B cell (primary cell): Measurements from ENCODE around the gene KIF4B. TPM values are rescaled to one million over a fixed set of nuclear protein-coding genes. Genes with fewer than 3 reads are reported as not detected.
"Not testable (repeated sequence)": the region's sequence is repeated elsewhere in the genome, so short reads cannot be mapped to it uniquely, and the experiment has no call there.

ENCODE experiments used
- ATAC-seq: fragments of 200-7000 bp; cut with Tn5 transposase; one replicate; pipeline ENCODE4 v1.10.0; 2021; ENCODE audit warnings: low read depth, mild to moderate bottlenecking, moderate number of reproducible peaks, moderate library complexity
- CTCF ChIA-PET: fragments of 350-600 bp; sonication (Branson Sonifier 250); formaldehyde crosslinking; loops from one replicate; lab custom pipeline; 2021; ENCODE audit warnings: antibody characterized with exemption, inconsistent platforms; lab: Charles Lee
- POLR2A ChIA-PET: fragments of 350-600 bp; sonication (Branson Sonifier 250); formaldehyde crosslinking; loops from one replicate; lab custom pipeline; 2021; ENCODE audit warnings: antibody characterized with exemption; lab: Charles Lee
- DNase-seq: peaks from one replicate; pipeline ENCODE4 v3.0.0; 2013
- H2AFZ ChIP-seq: 2 replicates; pipeline ENCODE4 v1.6.1; 2012; ENCODE audit warnings: mild to moderate bottlenecking, low read depth, low read length; ENCODE audit not compliant: insufficient read depth, poor library complexity, severe bottlenecking
- H3K27ac ChIP-seq, 2 donors: 1 replicate in 1 of 2; 2 replicates in 1 of 2; pipeline ENCODE4 v1.5.1; 2012 to 2013; ENCODE audit warnings: low read length in 2 of 2, mild to moderate bottlenecking in 2 of 2, moderate library complexity in 1 of 2
- H3K27me3 ChIP-seq, 4 experiments: fragments of 200-600 bp in 1 of 4; sonication (generic) in 1 of 4; replicated peaks in 1 of 4; 1 replicate in 2 of 4; 2 replicates in 2 of 4; pipeline versions ENCODE4 v1.6.1 to v1.7.0; 2013 to 2016; ENCODE audit warnings: low read length in 3 of 4, mild to moderate bottlenecking in 2 of 4, mixed read lengths in 1 of 4, moderate library complexity in 1 of 4; ENCODE audit not compliant: insufficient read depth in 4 of 4, control insufficient read depth in 3 of 4; ENCODE audit errors: control extremely low read depth in 1 of 4
- H3K36me3 ChIP-seq, 2 experiments: replicated peaks in 1 of 2; 1 replicate in 1 of 2; 2 replicates in 1 of 2; pipeline versions ENCODE4 v1.6.1 to v1.7.1; 2013; ENCODE audit warnings: low read length in 1 of 2; ENCODE audit not compliant: insufficient read depth in 2 of 2, control insufficient read depth in 1 of 2; ENCODE audit errors: control extremely low read depth in 1 of 2, extremely low read depth in 1 of 2
- H3K4me1 ChIP-seq, 2 donors: fragments of 200-600 bp in 1 of 2; sonication (generic) in 1 of 2; 1 replicate in 1 of 2; 2 replicates in 1 of 2; pipeline versions ENCODE4 v1.5.1 to v1.6.1; 2013 to 2017; ENCODE audit warnings: low read length in 2 of 2; ENCODE audit not compliant: control insufficient read depth in 2 of 2, insufficient read depth in 2 of 2
- H3K4me2 ChIP-seq: replicated peaks from 2 replicates; pipeline ENCODE3; 2012; ENCODE audit warnings: mild to moderate bottlenecking, low read depth, low read length; ENCODE audit not compliant: poor library complexity, severe bottlenecking
- H3K4me3 ChIP-seq, 5 experiments: fragments of 200-600 bp in 1 of 5; sonication (generic) in 1 of 5; 1 replicate in 3 of 5; 2 replicates in 2 of 5; pipeline versions ENCODE4 v1.5.1 to v1.7.0; 2011 to 2016; ENCODE audit warnings: low read length in 4 of 5, mild to moderate bottlenecking in 4 of 5, low read depth in 2 of 5, control low read depth in 1 of 5, moderate library complexity in 1 of 5; ENCODE audit not compliant: insufficient read depth in 1 of 5; ENCODE audit errors: control extremely low read depth in 1 of 5, extremely low read depth in 1 of 5
- H3K79me2 ChIP-seq: fragments of 200-600 bp; sonication (generic); one replicate; pipeline ENCODE4 v1.6.0; 2016; ENCODE audit warnings: low read length; ENCODE audit not compliant: control insufficient read depth, insufficient read depth
- H3K9ac ChIP-seq: fragments of 200-600 bp; sonication (generic); 2 replicates; pipeline ENCODE4 v1.6.1; 2017; ENCODE audit warnings: mild to moderate bottlenecking, low read length, moderate library complexity
- H3K9me3 ChIP-seq, 3 donors: one replicate each; pipeline versions ENCODE4 v1.6.1 to v1.7.1; 2013; ENCODE audit warnings: low read length in 2 of 3; ENCODE audit not compliant: control insufficient read depth in 2 of 3, insufficient read depth in 1 of 3; ENCODE audit errors: control extremely low read depth in 1 of 3
- H4K20me1 ChIP-seq: 2 replicates; pipeline ENCODE4 v1.6.0; 2012; ENCODE audit warnings: mild to moderate bottlenecking, low read length; ENCODE audit not compliant: insufficient read depth, control insufficient read depth, poor library complexity, severe bottlenecking
- H3K27ac Mint-ChIP-seq: one replicate; pipeline ENCODE4 v1.8.0; 2021; ENCODE audit warnings: mixed read lengths
- H3K27me3 Mint-ChIP-seq: one replicate; pipeline ENCODE4 v1.8.0; 2021; ENCODE audit warnings: mixed read lengths
- H3K4me1 Mint-ChIP-seq: one replicate; pipeline ENCODE4 v1.8.0; 2021; ENCODE audit warnings: mixed read lengths
- H3K4me3 Mint-ChIP-seq: one replicate; pipeline ENCODE4 v1.8.0; 2021; ENCODE audit warnings: mixed read lengths
- H3K9me3 Mint-ChIP-seq: one replicate; pipeline ENCODE4 v1.8.0; 2022; ENCODE audit warnings: mixed read lengths; ENCODE audit not compliant: insufficient read depth
- EZH2 ChIP-seq: IDR thresholded peaks from 2 replicates; pipeline ENCODE4 v1.6.1; 2012; ENCODE audit warnings: borderline replicate concordance, low read depth, mild to moderate bottlenecking, moderate library complexity, low read length; ENCODE audit not compliant: insufficient read depth, poor library complexity, severe bottlenecking
- WGBS: methylation state at CpG from one replicate; pipeline ENCODE4 v1.1.5; 2013; ENCODE audit warnings: missing lambda C conversion rate; ENCODE audit not compliant: insufficient coverage; 5-methylcytosine and 5-hydroxymethylcytosine counted together
- intact Hi-C: fragments of 100-400 bp; cut with micrococcal nuclease; formaldehyde crosslinking; loops from one replicate; pipeline ENCODE4 v1.10.0; 2022
- polyA plus RNA-seq: library from polyadenylated mRNA; depleted of rRNA; stranded (reverse); fragments of >200 nt; gene quantifications from 2 replicates; pipeline ENCODE4 v1.2.3, GENCODE V29; 2012
- total RNA-seq, 2 donors: library from RNA; stranded (reverse); fragments of 120-200 nt in 1 of 2; gene quantifications; 1 replicate in 1 of 2; 2 replicates in 1 of 2; pipeline versions ENCODE4 v1.2.3 to v1.2.4, GENCODE V29; 2013 to 2022
- TF ChIP-seq, protein P1 (sequence below): fragments of 200-600 bp; IDR thresholded peaks from one replicate; pipeline ENCODE4 v1.8.0; 2022; ENCODE audit warnings: antibody characterized with exemption, mild to moderate bottlenecking

The KIF4B gene
- total and polyA plus RNA-seq, 2 donors (not counting 1 experiment from before 2014, with no cell fraction given), result not detected

DNA sequence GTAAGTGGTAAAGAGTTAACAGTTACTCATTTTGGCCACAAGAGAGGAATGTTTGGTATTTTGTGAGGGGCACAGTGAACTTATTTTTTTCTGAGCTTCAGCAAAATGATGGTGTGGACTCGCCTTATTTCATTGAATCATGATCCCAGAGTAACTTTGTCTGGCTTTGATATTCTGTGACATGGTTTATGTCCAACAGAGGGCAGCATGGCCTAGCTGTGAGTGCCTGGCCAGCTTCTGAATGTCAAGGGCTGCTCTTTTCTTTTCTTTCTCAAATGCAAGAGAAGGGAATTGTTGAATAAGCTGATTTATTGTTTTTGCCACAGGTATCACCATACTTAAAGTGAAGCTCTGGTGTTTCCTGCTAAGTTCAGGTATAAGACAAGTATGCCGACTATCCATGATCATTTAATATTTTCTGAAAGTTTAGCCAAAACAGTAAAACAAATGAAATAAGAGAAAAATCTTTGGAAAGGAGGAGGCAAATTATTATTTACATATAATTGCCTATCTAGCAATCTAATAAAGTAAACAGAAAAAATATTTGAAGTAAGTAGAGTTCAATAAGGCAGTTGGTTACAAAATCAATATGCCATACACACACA is 41.0 kb upstream of the KIF4B start:
- peaks cover 0 to 9% of the 10 kb centered on the region in 2 experiments for H3K36me3 ChIP-seq
- no peaks in the 10 kb centered on the region for H3K4me1 ChIP-seq
- no peak overlapping the region for H3K4me3 Mint-ChIP-seq
- DNase-seq (no peak), ATAC-seq (no peak)
- TF ChIP-seq, protein P1, sequence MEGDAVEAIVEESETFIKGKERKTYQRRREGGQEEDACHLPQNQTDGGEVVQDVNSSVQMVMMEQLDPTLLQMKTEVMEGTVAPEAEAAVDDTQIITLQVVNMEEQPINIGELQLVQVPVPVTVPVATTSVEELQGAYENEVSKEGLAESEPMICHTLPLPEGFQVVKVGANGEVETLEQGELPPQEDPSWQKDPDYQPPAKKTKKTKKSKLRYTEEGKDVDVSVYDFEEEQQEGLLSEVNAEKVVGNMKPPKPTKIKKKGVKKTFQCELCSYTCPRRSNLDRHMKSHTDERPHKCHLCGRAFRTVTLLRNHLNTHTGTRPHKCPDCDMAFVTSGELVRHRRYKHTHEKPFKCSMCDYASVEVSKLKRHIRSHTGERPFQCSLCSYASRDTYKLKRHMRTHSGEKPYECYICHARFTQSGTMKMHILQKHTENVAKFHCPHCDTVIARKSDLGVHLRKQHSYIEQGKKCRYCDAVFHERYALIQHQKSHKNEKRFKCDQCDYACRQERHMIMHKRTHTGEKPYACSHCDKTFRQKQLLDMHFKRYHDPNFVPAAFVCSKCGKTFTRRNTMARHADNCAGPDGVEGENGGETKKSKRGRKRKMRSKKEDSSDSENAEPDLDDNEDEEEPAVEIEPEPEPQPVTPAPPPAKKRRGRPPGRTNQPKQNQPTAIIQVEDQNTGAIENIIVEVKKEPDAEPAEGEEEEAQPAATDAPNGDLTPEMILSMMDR, result no peak
- TF ChIP-seq EZH2, result no peak
- H3K27ac Mint-ChIP-seq, result no peak overlapping the region
- H3K27me3 ChIP-seq, result no peaks in the 10 kb centered on the region
- intact Hi-C loops, result no loop called here
- H3K9me3 Mint-ChIP-seq, result peaks cover 3% of the 10 kb centered on the region
- no peaks in the 10 kb centered on the region for H3K27me3 Mint-ChIP-seq
- no peak overlapping the region for H2AFZ ChIP-seq
- ChIA-PET CTCF (no interaction called here), POLR2A (no interaction called here)
- no peak overlapping the region for H3K4me3 ChIP-seq
- peaks cover 0 to 8% (median 0%) of the 10 kb centered on the region in 3 donors for H3K9me3 ChIP-seq
- H3K27ac ChIP-seq, result no peak overlapping the region
- H3K9ac ChIP-seq, result no peak overlapping the region
- no peaks in the 10 kb centered on the region for H4K20me1 ChIP-seq
- whole genome bisulfite sequencing, result 62% methylated on average over 1 of the region's 2 CpGs
- no peak overlapping the region for H3K4me2 ChIP-seq
- no peaks in the 10 kb centered on the region for H3K4me1 Mint-ChIP-seq
- no peaks in the 10 kb centered on the region for H3K79me2 ChIP-seq

DNA sequence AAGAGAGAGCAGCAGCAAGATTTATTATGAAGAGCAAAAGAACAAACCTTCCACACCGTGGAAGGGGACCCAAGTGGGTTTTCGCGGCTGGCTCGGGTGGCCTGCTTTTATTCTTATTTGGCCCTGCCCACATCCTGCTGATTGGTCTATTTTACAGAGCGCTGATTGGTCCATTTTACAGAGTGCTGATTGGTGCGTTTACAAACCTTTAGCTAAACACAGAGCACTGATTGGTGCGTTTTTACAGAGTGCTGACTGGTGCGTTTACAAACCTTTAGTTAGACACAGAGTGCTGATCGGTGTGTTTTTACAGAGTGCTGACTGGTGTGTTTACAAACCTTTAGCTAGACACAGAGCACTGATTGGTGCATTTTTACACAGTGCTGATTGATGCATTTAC is 37.5 kb upstream of the KIF4B start:
- H3K27ac ChIP-seq, H3K27me3 ChIP-seq, H3K27ac Mint-ChIP-seq, intact Hi-C loops, H3K9me3 Mint-ChIP-seq, H3K36me3 ChIP-seq, H3K4me2 ChIP-seq, H3K4me3 ChIP-seq, POLR2A ChIA-PET, H3K4me1 Mint-ChIP-seq, H3K27me3 Mint-ChIP-seq, DNase-seq, H3K4me3 Mint-ChIP-seq, CTCF ChIA-PET, H3K4me1 ChIP-seq, ATAC-seq, H4K20me1 ChIP-seq, H2AFZ ChIP-seq, H3K79me2 ChIP-seq, H3K9ac ChIP-seq: not testable (repeated sequence)
- WGBS, result 94% methylated on average over 5 of the region's 9 CpGs
- peaks cover 0 to 11% (median 0%) of the 10 kb centered on the region in 3 donors for H3K9me3 ChIP-seq
